CD14-positive monocyte (primary cell): ENCODE results near the gene GNG2. TPM values are rescaled to one million over a fixed set of nuclear protein-coding genes. Genes with fewer than 3 reads are reported as not detected.
A peak's percentile ranks its signal among the peaks of the same experiment; 100 is the strongest.

Experiments used
- DNase-seq, 3 donors: peaks; one replicate each; pipeline ENCODE4 v3.0.0-alpha.2; 2011 to 2022
- H2AFZ ChIP-seq: 2 replicates; pipeline ENCODE4 v1.6.0; 2012; ENCODE audit warnings: mild to moderate bottlenecking, low read depth, low read length, inconsistent platforms; ENCODE audit not compliant: insufficient read depth, poor library complexity, severe bottlenecking
- H3K27ac ChIP-seq, 2 donors: 1 replicate in 1 of 2; 2 replicates in 1 of 2; pipeline ENCODE4 v1.5.1; 2012 to 2013; ENCODE audit warnings: low read length in 2 of 2, control low read depth in 1 of 2, inconsistent platforms in 1 of 2, low read depth in 1 of 2, mild to moderate bottlenecking in 1 of 2
- H3K27me3 ChIP-seq, 2 donors: one replicate each; pipeline versions ENCODE4 v1.6.0 to v1.6.1; 2011 to 2013; ENCODE audit warnings: low read length in 2 of 2; ENCODE audit not compliant: control insufficient read depth in 2 of 2, insufficient read depth in 2 of 2
- H3K36me3 ChIP-seq, 2 donors: replicated peaks in 1 of 2; 1 replicate in 1 of 2; 2 replicates in 1 of 2; pipeline versions ENCODE4 v1.5.1 to v1.6.1; 2012 to 2013; ENCODE audit warnings: low read length in 2 of 2, control low read depth in 1 of 2, inconsistent platforms in 1 of 2, mild to moderate bottlenecking in 1 of 2; ENCODE audit not compliant: insufficient read depth in 2 of 2, control insufficient read depth in 1 of 2
- H3K4me1 ChIP-seq, 2 donors: 1 replicate in 1 of 2; 2 replicates in 1 of 2; pipeline versions ENCODE4 v1.5.1 to v1.6.1; 2012 to 2013; ENCODE audit warnings: low read length in 2 of 2, control low read depth in 1 of 2, inconsistent platforms in 1 of 2, mild to moderate bottlenecking in 1 of 2, moderate library complexity in 1 of 2; ENCODE audit not compliant: insufficient read depth in 2 of 2, control insufficient read depth in 1 of 2
- H3K4me2 ChIP-seq: replicated peaks from 2 replicates; pipeline ENCODE3; 2012; ENCODE audit warnings: low read length, moderate library complexity, mild to moderate bottlenecking; ENCODE audit not compliant: poor library complexity, severe bottlenecking; ENCODE audit errors: extremely low read depth
- H3K4me3 ChIP-seq, 3 experiments: fragments of 200-600 bp in 1 of 3; sonication (generic) in 1 of 3; replicated peaks in 1 of 3; 1 replicate in 2 of 3; 2 replicates in 1 of 3; pipeline ENCODE4 v1.5.1; 2011 to 2013; ENCODE audit warnings: low read length in 3 of 3, mild to moderate bottlenecking in 3 of 3, control low read depth in 2 of 3, low read depth in 2 of 3, inconsistent platforms in 1 of 3, moderate library complexity in 1 of 3
- H3K79me2 ChIP-seq: 2 replicates; pipeline ENCODE4 v1.6.0; 2012; ENCODE audit warnings: mild to moderate bottlenecking, control low read depth, inconsistent platforms, low read length, moderate library complexity; ENCODE audit not compliant: insufficient read depth
- H3K9ac ChIP-seq: 2 replicates; pipeline ENCODE4 v1.6.0; 2017; ENCODE audit warnings: low read length, mild to moderate bottlenecking; ENCODE audit not compliant: insufficient read depth, poor library complexity, severe bottlenecking
- H3K9me3 ChIP-seq, 2 donors: replicated peaks in 1 of 2; 1 replicate in 1 of 2; 2 replicates in 1 of 2; pipeline versions ENCODE4 v1.5.1 to v1.6.1; 2012 to 2013; ENCODE audit warnings: low read length in 2 of 2, control low read depth in 1 of 2; ENCODE audit not compliant: control insufficient read depth in 1 of 2, insufficient read depth in 1 of 2
- H4K20me1 ChIP-seq: 2 replicates; pipeline ENCODE4 v1.6.0; 2012; ENCODE audit warnings: mild to moderate bottlenecking, low read length, control low read depth, moderate library complexity; ENCODE audit not compliant: insufficient read depth
- H3K27ac Mint-ChIP-seq, 7 donors: one replicate each; pipeline ENCODE4 v1.8.0; 2020; ENCODE audit warnings: mild to moderate bottlenecking in 7 of 7, mixed read lengths in 7 of 7, moderate library complexity in 6 of 7, inconsistent platforms in 2 of 7
- H3K27me3 Mint-ChIP-seq, 3 donors: one replicate each; pipeline ENCODE4 v1.8.0; 2021 to 2022; ENCODE audit warnings: low read depth in 3 of 3, mild to moderate bottlenecking in 3 of 3, mixed read lengths in 3 of 3, moderate library complexity in 3 of 3, inconsistent platforms in 1 of 3
- H3K36me3 Mint-ChIP-seq, 2 donors: one replicate each; pipeline ENCODE4 v1.8.0; 2020; ENCODE audit warnings: mixed read lengths in 2 of 2, inconsistent platforms in 1 of 2, mild to moderate bottlenecking in 1 of 2
- H3K4me1 Mint-ChIP-seq: one replicate; pipeline ENCODE4 v1.8.0; 2020; ENCODE audit warnings: mild to moderate bottlenecking, mixed read lengths
- H3K4me3 Mint-ChIP-seq, 2 donors: one replicate each; pipeline ENCODE4 v1.8.0; 2020; ENCODE audit warnings: mild to moderate bottlenecking in 2 of 2, mixed read lengths in 2 of 2, moderate library complexity in 1 of 2
- H3K9me3 Mint-ChIP-seq, 7 donors: one replicate each; pipeline ENCODE4 v1.8.0; 2020 to 2022; ENCODE audit warnings: mixed read lengths in 7 of 7, mild to moderate bottlenecking in 6 of 7, moderate library complexity in 6 of 7, inconsistent platforms in 2 of 7
- WGBS: methylation state at CpG from one replicate; pipeline ENCODE4 v1.1.5; 2013; ENCODE audit warnings: missing lambda C conversion rate; ENCODE audit not compliant: insufficient coverage; 5-methylcytosine and 5-hydroxymethylcytosine counted together
- intact Hi-C, 2 donors: fragments of 100-400 bp; cut with micrococcal nuclease; formaldehyde crosslinking; loops; one replicate each; pipeline versions ENCODE4 v1.15.0 to v1.15.1; 2023
- polyA plus RNA-seq, 3 donors: library from polyadenylated mRNA; depleted of rRNA in 1 of 3; unstranded in 2 of 3; stranded (reverse) in 1 of 3; fragments of 300-500 nt in 2 of 3; fragments of >200 nt in 1 of 3; fragmentation: Illumina TruSeq in 2 of 3; gene quantifications; 1 replicate in 2 of 3; 2 replicates in 1 of 3; pipeline ENCODE4 v1.2.3, GENCODE V29; 2012 to 2021
- TF ChIP-seq, protein P1 (sequence below): fragments of 200-600 bp; IDR thresholded peaks from one replicate; pipeline ENCODE4 v1.8.0; 2022; ENCODE audit warnings: antibody characterized with exemption, mild to moderate bottlenecking

The GNG2 gene
- polyA plus RNA-seq, 3 donors: 42.7 to 151 (median 146) TPM

DNA sequence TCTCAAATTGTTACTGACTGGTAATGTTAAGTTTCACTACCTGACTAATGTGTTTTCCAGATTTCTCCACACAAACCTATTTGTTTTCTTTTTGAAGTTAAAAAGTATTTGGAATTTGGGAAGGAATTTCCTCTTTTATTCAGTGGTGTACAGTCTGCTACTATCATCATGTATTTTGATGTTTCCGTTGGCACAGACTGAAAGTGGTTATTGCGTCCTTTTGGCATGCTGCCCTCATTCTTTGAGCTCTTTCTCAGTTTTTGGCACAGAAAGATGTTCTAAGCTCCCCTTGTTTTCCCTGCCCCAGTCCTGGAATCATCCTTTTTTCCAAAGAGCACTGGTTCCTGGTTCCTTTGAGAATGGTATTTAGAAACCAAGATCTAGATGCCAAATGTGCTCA is 97.5 kb downstream of the GNG2 start:
- Histone ChIP-seq H3K4me3 (no peak overlapping the region), H4K20me1 (peaks cover 42% of the 10 kb centered on the region), H3K27ac (no peak overlapping the region), H2AFZ (no peak overlapping the region), H3K27me3 (no peaks in the 10 kb centered on the region), H3K79me2 (no peaks in the 10 kb centered on the region), H3K9ac (no peak overlapping the region), H3K4me2 (no peak overlapping the region), H3K36me3 (peaks cover 30 to 82% of the 10 kb centered on the region in 2 donors), H3K9me3 (peaks cover 7% of the 10 kb centered on the region in 2 donors), H3K4me1 (no peaks in the 10 kb centered on the region)
- Mint-ChIP-seq H3K36me3 (peaks cover 76 to 79% of the 10 kb centered on the region in 2 donors), H3K9me3 (peaks cover 5 to 26% (median 12%) of the 10 kb centered on the region in 7 donors), H3K4me3 (no peak overlapping the region), H3K4me1 (peaks cover 13% of the 10 kb centered on the region), H3K27me3 (peaks cover 0 to 2% (median 0%) of the 10 kb centered on the region in 3 donors), H3K27ac (peak overlapping the region in 2 of 7 donors; percentile 55 to 58)
- 86% methylated on average over 2 of the region's 2 CpGs for whole genome bisulfite sequencing
- no peak for DNase-seq
- intact Hi-C loops: no loop called here
- TF ChIP-seq, protein P1, sequence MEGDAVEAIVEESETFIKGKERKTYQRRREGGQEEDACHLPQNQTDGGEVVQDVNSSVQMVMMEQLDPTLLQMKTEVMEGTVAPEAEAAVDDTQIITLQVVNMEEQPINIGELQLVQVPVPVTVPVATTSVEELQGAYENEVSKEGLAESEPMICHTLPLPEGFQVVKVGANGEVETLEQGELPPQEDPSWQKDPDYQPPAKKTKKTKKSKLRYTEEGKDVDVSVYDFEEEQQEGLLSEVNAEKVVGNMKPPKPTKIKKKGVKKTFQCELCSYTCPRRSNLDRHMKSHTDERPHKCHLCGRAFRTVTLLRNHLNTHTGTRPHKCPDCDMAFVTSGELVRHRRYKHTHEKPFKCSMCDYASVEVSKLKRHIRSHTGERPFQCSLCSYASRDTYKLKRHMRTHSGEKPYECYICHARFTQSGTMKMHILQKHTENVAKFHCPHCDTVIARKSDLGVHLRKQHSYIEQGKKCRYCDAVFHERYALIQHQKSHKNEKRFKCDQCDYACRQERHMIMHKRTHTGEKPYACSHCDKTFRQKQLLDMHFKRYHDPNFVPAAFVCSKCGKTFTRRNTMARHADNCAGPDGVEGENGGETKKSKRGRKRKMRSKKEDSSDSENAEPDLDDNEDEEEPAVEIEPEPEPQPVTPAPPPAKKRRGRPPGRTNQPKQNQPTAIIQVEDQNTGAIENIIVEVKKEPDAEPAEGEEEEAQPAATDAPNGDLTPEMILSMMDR: no peak

DNA sequence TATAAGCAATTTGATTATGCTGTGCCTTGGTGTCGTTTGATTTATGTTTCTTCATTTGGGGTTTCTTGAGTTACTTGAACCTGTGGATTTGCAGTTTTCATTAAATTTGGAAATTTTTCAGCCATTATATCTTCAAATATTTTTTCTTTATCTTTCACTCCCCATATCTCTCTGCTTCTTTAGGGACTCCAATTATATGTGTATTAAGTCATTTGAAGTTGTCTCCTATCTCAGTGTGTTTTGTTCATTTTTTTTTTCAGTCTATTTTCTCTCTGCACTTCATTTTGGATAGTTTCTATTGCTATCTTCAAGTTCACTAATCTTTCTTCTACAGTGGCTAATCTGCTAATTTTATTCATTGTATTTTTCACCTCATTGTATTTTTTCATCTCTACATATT is 99.5 kb downstream of the GNG2 start:
- TF ChIP-seq, protein P1: no peak
- Histone ChIP-seq H2AFZ (no peak overlapping the region), H3K9ac (no peak overlapping the region), H3K36me3 (peaks cover 13 to 82% of the 10 kb centered on the region in 2 donors), H3K27me3 (no peaks in the 10 kb centered on the region), H3K4me2 (no peak overlapping the region), H3K9me3 (peaks cover 7% of the 10 kb centered on the region in 2 donors), H3K79me2 (no peaks in the 10 kb centered on the region), H3K27ac (no peak overlapping the region), H3K4me3 (no peak overlapping the region), H3K4me1 (no peaks in the 10 kb centered on the region), H4K20me1 (peaks cover 36% of the 10 kb centered on the region)
- no CpG with 5 or more reads among the region's 1 CpG for WGBS
- Mint-ChIP-seq H3K4me3 (no peak overlapping the region), H3K27me3 (peaks cover 0 to 2% (median 0%) of the 10 kb centered on the region in 3 donors), H3K9me3 (peaks cover 5 to 26% (median 10%) of the 10 kb centered on the region in 7 donors), H3K36me3 (peaks cover 75 to 77% of the 10 kb centered on the region in 2 donors), H3K27ac (no peak overlapping the region), H3K4me1 (peaks cover 16% of the 10 kb centered on the region)
- intact Hi-C loops: no loop called here
- no peak for DNase-seq
